Inflammatory macrophage treated with lipopolysaccharide for 4 hours (primary cell): Measurements from ENCODE around the gene PHKA2.
"Not testable (repeated sequence)": the region's sequence is repeated elsewhere in the genome, so short reads cannot be mapped to it uniquely, and the experiment has no call there.

Source experiments
- DNase-seq: peaks from one replicate; pipeline ENCODE4 v3.0.0-alpha.2; 2020

The PHKA2 gene

GRCh38 chrX:18855919-18856644 is 127.8 kb downstream of the PHKA2 start:
- DNase-seq, result peak; percentile 30

GRCh38 chrX:18847901-18848300 is 136.0 kb downstream of the PHKA2 start:
- not testable (repeated sequence) for DNase-seq
